Testis (tissue), 2 donors: ENCODE results near the gene FOXO1.

ENCODE experiments used
- CTCF ChIP-seq, 3 experiments: fragments of 450-650 bp in 2 of 3; fragments of 200-600 bp in 1 of 3; sonication (generic) in 1 of 3; IDR thresholded peaks; one replicate each; pipeline ENCODE4 v1.5.1; 2016 to 2019; ENCODE audit warnings: antibody characterized with exemption in 3 of 3, mild to moderate bottlenecking in 2 of 3, moderate library complexity in 1 of 3
- POLR2A ChIP-seq: fragments of 450-650 bp; IDR thresholded peaks from one replicate; pipeline ENCODE4 v1.6.1; 2017; ENCODE audit warnings: antibody characterized with exemption, mild to moderate bottlenecking, moderate library complexity

GRCh38 chr13:40580566-40581276 is 85.7 kb downstream of the FOXO1 start:
- TF ChIP-seq CTCF (IDR thresholded peaks at IDR 0.05) (no peak), POLR2A (no peak)
